ENCODE results near the gene PHACTR3.

PHACTR3 gene

DNA sequence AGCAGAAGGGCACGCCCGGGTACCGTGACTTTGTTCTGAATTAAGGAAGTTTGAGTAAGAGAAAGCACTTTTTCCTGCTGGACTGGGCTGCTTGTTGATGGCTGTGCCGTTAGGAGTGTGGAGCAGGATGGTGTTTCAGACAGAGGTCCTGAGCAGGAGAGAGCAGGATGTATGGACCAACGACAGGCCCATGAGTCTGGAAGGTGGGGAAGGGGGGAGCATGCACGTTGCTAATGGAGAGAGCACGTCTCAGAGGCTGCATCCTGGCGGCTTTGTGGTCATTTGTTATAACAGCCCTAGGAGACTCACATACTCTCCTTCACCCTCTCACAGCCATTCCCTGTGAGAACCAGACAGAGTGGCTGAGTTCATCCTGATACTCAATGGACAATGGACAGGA is 56.8 kb downstream of the PHACTR3 start:
- Histone ChIP-seq H3K27ac (ENCODE audit: low read depth in 2 of 2, low read length in 2 of 2) (no peak overlapping the region), H3K4me1 (ENCODE audit: control insufficient read depth in 2 of 2, insufficient read depth in 2 of 2, low read length in 2 of 2) (no peaks in the 10 kb centered on the region), H3K36me3 (ENCODE audit: control insufficient read depth in 2 of 2, insufficient read depth in 2 of 2, low read length in 2 of 2) (no peaks in the 10 kb centered on the region), H3K4me3 (ENCODE audit: low read length in 2 of 2) (no peak overlapping the region), H3K9ac (ENCODE audit: low read depth in 1 of 2, low read length in 2 of 2) (no peak overlapping the region), H3K9me3 (ENCODE audit: control insufficient read depth in 2 of 2, low read length in 2 of 2) (peaks cover 0 to 5% of the 10 kb centered on the region in 2 donors), H3K27me3 (ENCODE audit: control insufficient read depth in 2 of 2, insufficient read depth in 2 of 2, low read length in 2 of 2) (no peaks in the 10 kb centered on the region)

DNA sequence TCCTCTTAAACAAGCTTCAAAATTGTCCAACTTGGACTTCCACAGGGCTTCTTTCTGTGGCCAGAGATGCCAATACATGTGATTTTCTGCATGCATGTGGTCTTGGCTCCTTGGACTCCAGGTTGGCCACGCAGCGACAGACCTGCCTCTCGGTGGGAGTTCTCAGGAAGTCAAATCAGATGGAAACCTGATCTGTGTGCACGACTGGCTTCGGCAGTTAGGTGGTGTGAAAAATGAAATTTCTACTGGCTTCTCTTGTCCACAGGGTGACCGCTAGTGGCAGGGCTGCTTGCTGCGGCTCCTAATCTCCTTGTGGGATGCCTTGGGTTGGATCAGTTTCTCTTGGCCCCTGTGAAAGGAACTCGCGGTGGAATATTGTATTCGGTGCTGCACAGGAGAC is 57.3 kb downstream of the PHACTR3 start:
- no peaks in the 10 kb centered on the region for H3K27me3 ChIP-seq (ENCODE audit: control insufficient read depth in 2 of 2, insufficient read depth in 2 of 2, low read length in 2 of 2)
- H3K36me3 ChIP-seq (ENCODE audit: control insufficient read depth in 2 of 2, insufficient read depth in 2 of 2, low read length in 2 of 2), result no peaks in the 10 kb centered on the region
- no peak overlapping the region for H3K9ac ChIP-seq (ENCODE audit: low read depth in 1 of 2, low read length in 2 of 2)
- H3K9me3 ChIP-seq (ENCODE audit: control insufficient read depth in 2 of 2, low read length in 2 of 2), result peaks cover 0 to 5% of the 10 kb centered on the region in 2 donors
- no peak overlapping the region for H3K27ac ChIP-seq (ENCODE audit: low read depth in 2 of 2, low read length in 2 of 2)
- no peaks in the 10 kb centered on the region for H3K4me1 ChIP-seq (ENCODE audit: control insufficient read depth in 2 of 2, insufficient read depth in 2 of 2, low read length in 2 of 2)
- no peak overlapping the region for H3K4me3 ChIP-seq (ENCODE audit: low read length in 2 of 2)

DNA sequence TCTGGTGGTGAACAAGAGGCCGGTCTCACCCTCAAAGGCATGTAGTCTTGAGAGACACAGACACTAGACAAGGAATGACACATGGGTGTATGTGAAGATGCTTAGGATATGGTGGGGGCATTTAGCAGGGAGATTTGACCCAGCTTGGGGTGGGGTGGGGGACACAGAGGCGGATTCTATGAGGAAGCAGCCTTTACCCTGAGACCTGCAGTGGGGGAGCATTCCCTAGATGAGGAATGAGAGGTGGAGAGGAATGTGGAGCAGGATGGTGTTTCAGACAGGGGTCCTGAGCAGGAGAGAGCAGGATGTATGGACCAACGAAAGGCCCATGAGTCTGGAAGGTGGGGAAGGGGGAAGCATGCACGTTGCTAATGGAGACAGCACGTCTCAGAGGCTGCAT is 57.8 kb downstream of the PHACTR3 start:
- no peak overlapping the region for H3K27ac ChIP-seq (ENCODE audit: low read depth in 2 of 2, low read length in 2 of 2)
- no peaks in the 10 kb centered on the region for H3K4me1 ChIP-seq (ENCODE audit: control insufficient read depth in 2 of 2, insufficient read depth in 2 of 2, low read length in 2 of 2)
- H3K9me3 ChIP-seq (ENCODE audit: control insufficient read depth in 2 of 2, low read length in 2 of 2), result peaks cover 0 to 2% of the 10 kb centered on the region in 2 donors
- no peak overlapping the region for H3K4me3 ChIP-seq (ENCODE audit: low read length in 2 of 2)
- no peaks in the 10 kb centered on the region for H3K36me3 ChIP-seq (ENCODE audit: control insufficient read depth in 2 of 2, insufficient read depth in 2 of 2, low read length in 2 of 2)
- no peak overlapping the region for H3K9ac ChIP-seq (ENCODE audit: low read depth in 1 of 2, low read length in 2 of 2)
- no peaks in the 10 kb centered on the region for H3K27me3 ChIP-seq (ENCODE audit: control insufficient read depth in 2 of 2, insufficient read depth in 2 of 2, low read length in 2 of 2)

DNA sequence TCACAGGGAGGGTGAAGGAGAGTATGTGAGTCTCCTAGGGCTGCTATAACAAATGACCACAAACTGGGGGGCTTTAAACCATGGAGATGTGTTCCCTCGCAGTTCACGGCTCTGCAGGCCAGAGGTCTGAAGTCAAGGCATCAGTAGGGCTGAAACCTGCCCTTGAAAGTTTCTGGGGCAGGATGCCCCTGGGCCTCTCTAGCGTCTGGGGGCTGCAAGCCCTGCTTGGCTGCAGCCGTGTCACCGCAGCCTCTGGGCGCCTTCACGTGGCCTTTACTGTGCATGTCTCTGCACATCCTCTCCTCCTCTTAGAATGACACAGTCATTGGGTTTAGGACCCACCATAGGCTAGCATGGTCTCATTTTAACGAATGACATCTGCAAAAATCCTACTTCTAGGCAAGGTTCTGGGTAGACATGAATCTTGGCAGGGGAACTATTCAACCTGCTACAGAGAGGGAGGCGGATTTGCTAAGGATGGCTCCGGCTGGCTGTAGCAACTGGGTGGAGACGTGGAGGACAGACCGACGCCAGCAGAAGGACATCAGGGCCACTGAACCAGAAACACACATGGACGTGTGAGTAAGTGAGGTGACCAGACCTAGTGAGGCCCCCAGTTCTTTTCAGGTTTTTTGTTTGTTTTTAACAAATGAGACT is 58.6 kb downstream of the PHACTR3 start:
- H3K27me3 ChIP-seq (ENCODE audit: control insufficient read depth in 2 of 2, insufficient read depth in 2 of 2, low read length in 2 of 2), result no peaks in the 10 kb centered on the region
- no peak overlapping the region for H3K4me3 ChIP-seq (ENCODE audit: low read length in 2 of 2)
- H3K9me3 ChIP-seq (ENCODE audit: control insufficient read depth in 2 of 2, low read length in 2 of 2), result peaks cover 0 to 2% of the 10 kb centered on the region in 2 donors
- no peak overlapping the region for H3K9ac ChIP-seq (ENCODE audit: low read depth in 1 of 2, low read length in 2 of 2)
- H3K36me3 ChIP-seq (ENCODE audit: control insufficient read depth in 2 of 2, insufficient read depth in 2 of 2, low read length in 2 of 2), result no peaks in the 10 kb centered on the region
- no peaks in the 10 kb centered on the region for H3K4me1 ChIP-seq (ENCODE audit: control insufficient read depth in 2 of 2, insufficient read depth in 2 of 2, low read length in 2 of 2)
- no peak overlapping the region for H3K27ac ChIP-seq (ENCODE audit: low read depth in 2 of 2, low read length in 2 of 2)

DNA sequence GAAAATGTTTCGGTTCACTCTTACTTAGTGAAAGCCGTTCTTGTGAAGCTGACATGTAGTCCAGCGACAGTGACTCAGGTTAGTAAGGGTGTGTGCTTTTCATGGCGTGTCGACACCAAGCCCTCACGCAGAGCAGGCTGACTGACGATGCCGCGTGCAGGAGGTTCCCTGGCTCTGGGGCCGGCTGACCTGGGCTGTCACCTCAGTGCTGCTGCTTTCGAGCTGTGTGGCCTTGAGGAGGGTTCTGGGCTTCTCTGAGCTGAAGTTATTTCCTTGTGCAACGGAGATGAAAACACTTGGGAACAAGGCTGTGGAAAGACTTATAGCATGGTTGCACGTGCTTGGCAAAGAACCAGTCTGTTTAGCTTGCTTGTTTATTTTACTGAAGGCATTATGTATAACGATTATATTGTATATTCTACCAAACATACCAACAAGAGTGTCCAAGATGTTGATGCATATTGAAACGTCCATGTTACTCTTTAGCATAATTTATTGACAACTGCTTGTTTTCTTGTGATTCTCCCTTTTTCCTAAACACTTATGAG is 59.2 kb downstream of the PHACTR3 start:
- H3K27me3 ChIP-seq (ENCODE audit: control insufficient read depth in 2 of 2, insufficient read depth in 2 of 2, low read length in 2 of 2), result no peaks in the 10 kb centered on the region
- no peak overlapping the region for H3K4me3 ChIP-seq (ENCODE audit: low read length in 2 of 2)
- H3K4me1 ChIP-seq (ENCODE audit: control insufficient read depth in 2 of 2, insufficient read depth in 2 of 2, low read length in 2 of 2), result no peaks in the 10 kb centered on the region
- no peaks in the 10 kb centered on the region for H3K9me3 ChIP-seq (ENCODE audit: control insufficient read depth in 2 of 2, low read length in 2 of 2)
- no peaks in the 10 kb centered on the region for H3K36me3 ChIP-seq (ENCODE audit: control insufficient read depth in 2 of 2, insufficient read depth in 2 of 2, low read length in 2 of 2)
- H3K27ac ChIP-seq (ENCODE audit: low read depth in 2 of 2, low read length in 2 of 2), result no peak overlapping the region
- no peak overlapping the region for H3K9ac ChIP-seq (ENCODE audit: low read depth in 1 of 2, low read length in 2 of 2)

DNA sequence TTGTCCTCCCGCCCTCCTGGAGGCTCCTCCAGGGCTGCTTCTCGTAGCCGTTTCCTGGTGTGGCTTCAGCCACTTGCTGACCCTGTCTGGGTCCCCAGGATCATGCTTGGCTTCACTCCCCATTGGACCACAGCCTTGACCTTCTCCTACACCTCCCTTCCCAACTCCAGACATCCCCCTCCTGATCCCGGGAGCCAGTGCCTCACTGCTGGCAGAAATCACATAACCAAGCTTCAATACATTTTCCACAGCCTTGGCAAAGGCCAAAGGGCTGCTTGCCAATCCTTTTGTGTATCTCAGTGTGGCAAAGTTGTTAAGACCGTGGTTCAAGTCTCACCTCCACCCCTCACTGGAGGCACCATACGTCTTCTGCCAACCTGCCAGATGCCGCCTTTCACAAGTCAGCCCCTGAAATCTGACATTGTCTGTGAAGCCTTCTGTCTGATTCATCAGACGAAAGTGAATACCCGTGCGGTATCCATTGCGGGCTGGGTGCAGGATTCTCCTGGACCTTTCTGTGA is 60.1 kb downstream of the PHACTR3 start:
- H3K36me3 ChIP-seq (ENCODE audit: control insufficient read depth in 2 of 2, insufficient read depth in 2 of 2, low read length in 2 of 2), result no peaks in the 10 kb centered on the region
- no peaks in the 10 kb centered on the region for H3K27me3 ChIP-seq (ENCODE audit: control insufficient read depth in 2 of 2, insufficient read depth in 2 of 2, low read length in 2 of 2)
- no peak overlapping the region for H3K27ac ChIP-seq (ENCODE audit: low read depth in 2 of 2, low read length in 2 of 2)
- H3K9me3 ChIP-seq (ENCODE audit: control insufficient read depth in 2 of 2, low read length in 2 of 2), result no peaks in the 10 kb centered on the region
- H3K9ac ChIP-seq (ENCODE audit: low read depth in 1 of 2, low read length in 2 of 2), result no peak overlapping the region
- H3K4me3 ChIP-seq (ENCODE audit: low read length in 2 of 2), result no peak overlapping the region
- H3K4me1 ChIP-seq (ENCODE audit: control insufficient read depth in 2 of 2, insufficient read depth in 2 of 2, low read length in 2 of 2), result no peaks in the 10 kb centered on the region

DNA sequence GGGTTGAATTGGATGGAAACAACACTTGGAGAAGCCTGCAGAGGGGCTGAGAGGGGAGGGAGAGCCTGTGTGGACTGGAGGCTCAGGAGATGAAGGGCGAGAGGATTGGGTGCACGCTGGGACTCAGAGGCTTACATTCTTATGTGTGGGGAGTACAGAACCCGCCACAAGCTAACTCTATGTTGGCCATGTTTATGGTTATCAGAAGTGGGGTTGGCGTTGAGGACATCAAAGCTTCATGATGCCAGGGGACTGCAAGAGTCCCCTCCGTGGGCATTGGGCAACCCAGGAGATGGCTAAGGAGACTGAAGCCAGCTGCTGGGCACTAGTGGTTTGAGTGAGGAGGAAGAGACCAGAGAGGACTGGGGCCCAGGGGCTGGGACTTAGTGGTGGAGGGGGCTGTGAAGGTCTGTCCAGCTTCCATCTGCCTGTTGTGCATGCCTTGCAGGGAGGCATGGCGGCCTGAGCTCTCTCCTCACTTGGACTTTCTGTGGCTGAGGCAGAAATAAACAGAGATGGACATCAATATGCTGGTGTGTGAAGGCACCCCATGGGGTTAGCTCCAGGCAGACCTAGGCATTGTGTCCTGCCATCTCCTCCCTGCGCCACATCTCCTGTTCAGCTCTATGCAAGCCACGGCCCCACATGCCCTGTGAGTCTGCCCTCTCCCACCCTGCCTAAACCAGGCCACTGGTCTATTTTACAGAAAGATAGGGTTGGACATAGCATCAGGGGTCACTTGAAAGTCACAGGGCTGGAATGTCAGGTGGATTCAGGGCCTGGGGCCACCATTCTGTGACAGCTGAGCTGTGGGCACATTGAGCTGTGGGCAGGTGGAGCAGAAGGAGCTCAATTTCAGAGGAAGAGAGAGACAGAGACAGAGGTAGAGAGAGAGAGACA is 61.6 kb downstream of the PHACTR3 start:
- Histone ChIP-seq H3K4me3 (ENCODE audit: low read length in 2 of 2) (no peak overlapping the region), H3K9ac (ENCODE audit: low read depth in 1 of 2, low read length in 2 of 2) (no peak overlapping the region), H3K27ac (ENCODE audit: low read depth in 2 of 2, low read length in 2 of 2) (no peak overlapping the region), H3K4me1 (ENCODE audit: control insufficient read depth in 2 of 2, insufficient read depth in 2 of 2, low read length in 2 of 2) (no peaks in the 10 kb centered on the region), H3K36me3 (ENCODE audit: control insufficient read depth in 2 of 2, insufficient read depth in 2 of 2, low read length in 2 of 2) (no peaks in the 10 kb centered on the region), H3K9me3 (ENCODE audit: control insufficient read depth in 2 of 2, low read length in 2 of 2) (no peaks in the 10 kb centered on the region), H3K27me3 (ENCODE audit: control insufficient read depth in 2 of 2, insufficient read depth in 2 of 2, low read length in 2 of 2) (no peaks in the 10 kb centered on the region)

DNA sequence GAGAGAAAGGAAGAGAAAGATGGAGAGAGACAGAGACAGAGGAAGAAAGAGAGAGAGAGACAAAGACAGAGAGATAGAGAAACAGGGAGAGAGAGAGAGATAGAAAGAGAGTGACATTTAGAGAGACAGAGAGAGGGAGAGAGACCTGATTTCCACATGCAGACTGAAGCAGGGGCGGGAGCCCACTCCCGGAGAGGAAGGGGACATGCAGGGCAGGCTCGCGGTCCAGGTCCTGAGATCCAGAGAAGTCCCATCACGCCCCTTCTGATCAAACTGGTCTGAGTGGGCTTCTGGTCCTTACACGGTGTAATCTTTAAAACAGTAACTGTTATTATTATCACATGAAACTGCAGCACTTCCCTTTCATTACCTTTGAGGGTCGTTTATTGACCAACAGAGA is 62.2 kb downstream of the PHACTR3 start:
- no peak overlapping the region for H3K4me3 ChIP-seq (ENCODE audit: low read length in 2 of 2)
- no peaks in the 10 kb centered on the region for H3K9me3 ChIP-seq (ENCODE audit: control insufficient read depth in 2 of 2, low read length in 2 of 2)
- no peaks in the 10 kb centered on the region for H3K27me3 ChIP-seq (ENCODE audit: control insufficient read depth in 2 of 2, insufficient read depth in 2 of 2, low read length in 2 of 2)
- H3K27ac ChIP-seq (ENCODE audit: low read depth in 2 of 2, low read length in 2 of 2), result no peak overlapping the region
- no peaks in the 10 kb centered on the region for H3K4me1 ChIP-seq (ENCODE audit: control insufficient read depth in 2 of 2, insufficient read depth in 2 of 2, low read length in 2 of 2)
- no peak overlapping the region for H3K9ac ChIP-seq (ENCODE audit: low read depth in 1 of 2, low read length in 2 of 2)
- H3K36me3 ChIP-seq (ENCODE audit: control insufficient read depth in 2 of 2, insufficient read depth in 2 of 2, low read length in 2 of 2), result no peaks in the 10 kb centered on the region

DNA sequence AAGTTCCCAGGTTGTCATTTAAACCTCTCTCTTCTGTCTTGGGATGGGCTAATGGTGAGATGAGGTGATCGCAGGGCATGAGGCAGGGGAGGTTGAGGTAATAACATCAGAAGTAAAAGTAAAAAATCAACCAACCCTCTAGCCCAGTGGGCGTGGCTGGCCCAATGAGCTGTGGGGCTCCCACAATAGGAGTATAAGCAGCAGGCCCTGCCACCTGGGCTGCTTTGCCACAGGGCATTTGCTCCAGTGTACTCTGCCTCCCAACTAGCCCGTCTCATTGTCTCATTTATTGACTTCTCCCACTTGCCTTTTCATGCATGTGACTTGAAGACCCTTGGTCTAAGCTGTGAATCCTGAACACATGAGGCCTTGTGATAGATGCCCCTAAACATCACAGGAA is 62.8 kb downstream of the PHACTR3 start:
- no peaks in the 10 kb centered on the region for H3K4me1 ChIP-seq (ENCODE audit: control insufficient read depth in 2 of 2, insufficient read depth in 2 of 2, low read length in 2 of 2)
- no peak overlapping the region for H3K27ac ChIP-seq (ENCODE audit: low read depth in 2 of 2, low read length in 2 of 2)
- H3K36me3 ChIP-seq (ENCODE audit: control insufficient read depth in 2 of 2, insufficient read depth in 2 of 2, low read length in 2 of 2), result no peaks in the 10 kb centered on the region
- no peaks in the 10 kb centered on the region for H3K27me3 ChIP-seq (ENCODE audit: control insufficient read depth in 2 of 2, insufficient read depth in 2 of 2, low read length in 2 of 2)
- H3K9me3 ChIP-seq (ENCODE audit: control insufficient read depth in 2 of 2, low read length in 2 of 2), result no peaks in the 10 kb centered on the region
- H3K4me3 ChIP-seq (ENCODE audit: low read length in 2 of 2), result no peak overlapping the region
- H3K9ac ChIP-seq (ENCODE audit: low read depth in 1 of 2, low read length in 2 of 2), result no peak overlapping the region

DNA sequence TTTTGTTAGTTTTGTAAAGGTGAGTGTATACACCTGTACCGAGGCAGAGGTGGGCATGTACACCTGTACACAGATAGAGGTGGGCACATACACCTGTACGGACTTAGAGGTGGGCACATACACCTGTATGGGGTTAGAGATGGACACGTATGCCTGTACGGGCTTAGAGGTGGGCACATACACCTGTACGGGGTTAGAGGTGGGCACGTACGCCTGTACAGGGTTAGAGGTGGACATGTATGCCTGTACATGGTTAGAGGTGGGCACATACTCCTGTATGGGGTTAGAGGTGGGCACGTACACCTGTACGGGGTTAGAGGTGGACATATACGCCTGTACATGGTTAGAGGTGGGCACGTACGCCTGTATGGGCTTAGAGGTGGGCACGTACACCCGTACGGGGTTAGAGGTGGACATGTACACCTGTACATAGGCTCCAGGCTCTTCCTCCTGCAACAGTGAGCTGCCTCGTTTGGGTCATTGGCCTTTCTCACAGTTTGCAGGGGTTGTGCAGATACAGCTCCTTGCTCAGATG is 63.7 kb downstream of the PHACTR3 start:
- no peaks in the 10 kb centered on the region for H3K4me1 ChIP-seq (ENCODE audit: control insufficient read depth in 2 of 2, insufficient read depth in 2 of 2, low read length in 2 of 2)
- no peak overlapping the region for H3K27ac ChIP-seq (ENCODE audit: low read depth in 2 of 2, low read length in 2 of 2)
- H3K9me3 ChIP-seq (ENCODE audit: control insufficient read depth in 2 of 2, low read length in 2 of 2), result no peaks in the 10 kb centered on the region

More for the DNA sequence above, 63.7 kb downstream of the PHACTR3 start:
- Histone ChIP-seq H3K36me3 (ENCODE audit: control insufficient read depth in 2 of 2, insufficient read depth in 2 of 2, low read length in 2 of 2) (no peaks in the 10 kb centered on the region), H3K9ac (ENCODE audit: low read depth in 1 of 2, low read length in 2 of 2) (no peak overlapping the region), H3K27me3 (ENCODE audit: control insufficient read depth in 2 of 2, insufficient read depth in 2 of 2, low read length in 2 of 2) (no peaks in the 10 kb centered on the region), H3K4me3 (ENCODE audit: low read length in 2 of 2) (no peak overlapping the region)
